Heart right ventricle (tissue), 16 donors: ENCODE data around the gene PXDN. TPM values are rescaled to one million over a fixed set of nuclear protein-coding genes. Genes with fewer than 3 reads are reported as not detected.
A peak's percentile ranks its signal among the peaks of the same experiment; 100 is the strongest.
"Not testable (repeated sequence)": the region's sequence is repeated elsewhere in the genome, so short reads cannot be mapped to it uniquely, and the experiment has no call there.

Source experiments
- ATAC-seq, 8 donors: fragments of 200-7000 bp; cut with Tn5 transposase; one replicate each; pipeline ENCODE4 v1.9.1; 2020; ENCODE audit warnings: mild to moderate bottlenecking in 8 of 8, moderate library complexity in 8 of 8, moderate number of reproducible peaks in 1 of 8
- DNase-seq, 2 donors: peaks; one replicate each; pipeline ENCODE4 v3.0.0-alpha.2; 2020
- H3K27ac ChIP-seq, 10 donors: fragments of 200-600 bp; sonication (generic) in 2 of 10; one replicate each; pipeline versions ENCODE4 v1.5.0 to v1.8.0; 2020 to 2022; ENCODE audit warnings: mild to moderate bottlenecking in 3 of 10
- H3K27me3 ChIP-seq, 7 donors: fragments of 200-600 bp; one replicate each; pipeline ENCODE4 v1.8.0; 2021 to 2022; ENCODE audit warnings: mild to moderate bottlenecking in 2 of 7
- H3K36me3 ChIP-seq, 9 donors: fragments of 200-600 bp; sonication (generic) in 1 of 9; one replicate each; pipeline versions ENCODE4 v1.5.0 to v1.8.0; 2020 to 2022; ENCODE audit warnings: mild to moderate bottlenecking in 2 of 9
- H3K4me1 ChIP-seq, 9 donors: fragments of 200-600 bp; sonication (generic) in 1 of 9; one replicate each; pipeline versions ENCODE4 v1.5.0 to v1.8.0; 2020 to 2022; ENCODE audit warnings: mild to moderate bottlenecking in 4 of 9
- H3K4me3 ChIP-seq, 10 donors: fragments of 200-600 bp; sonication (generic) in 2 of 10; one replicate each; pipeline versions ENCODE4 v1.5.0 to v1.8.0; 2020 to 2022; ENCODE audit warnings: mild to moderate bottlenecking in 7 of 10, moderate library complexity in 2 of 10
- H3K9me3 ChIP-seq, 11 donors: fragments of 200-600 bp in 10 of 11; sonication (generic) in 2 of 11; one replicate each; pipeline versions ENCODE4 v1.5.0 to v1.8.0; 2013 to 2022; ENCODE audit warnings: mild to moderate bottlenecking in 2 of 11, control low read depth in 1 of 11, moderate library complexity in 1 of 11
- CTCF ChIP-seq, 9 donors: fragments of 200-600 bp; sonication (generic) in 2 of 9; IDR thresholded peaks; one replicate each; pipeline versions ENCODE4 v1.5.0 to v1.8.0; 2021 to 2022; ENCODE audit warnings: antibody characterized with exemption in 9 of 9, mild to moderate bottlenecking in 5 of 9, moderate library complexity in 1 of 9
- WGBS, 2 donors: extraction: QIAGEN DNeasy Blood & Tissue Kit; methylation state at CpG; one replicate each; pipeline ENCODE4 v1.1.7; 2013; ENCODE audit warnings: inconsistent platforms in 1 of 2; 5-methylcytosine and 5-hydroxymethylcytosine counted together
- intact Hi-C, 10 donors: fragments of 100-400 bp; cut with DNase I; formaldehyde crosslinking; loops; one replicate each; pipeline versions ENCODE4 v1.11.1 to v1.14.2; 2022
- polyA plus RNA-seq, 2 donors: library from polyadenylated mRNA; stranded (reverse); fragments of 200-250 nt; gene quantifications; one replicate each; pipeline ENCODE4 v1.2.3, GENCODE V29; 2013
- total RNA-seq, 10 donors: library from RNA; stranded (reverse); fragmentation: NEBNext Ultra II Directional in 3 of 10; extraction: Animal tissue kit (Norgen Biotek cat#: 25700) in 3 of 10; gene quantifications; one replicate each; pipeline versions ENCODE4 v1.2.1 to v1.2.4, GENCODE V29; 2021 to 2023
- donor health status: Arrhythmogenic right ventricular cardiomyopathy.
- donor health status: ischemic (EF 13 %, LVEDD 7.1; RV severe dilation, severe dysfunction).
- donor health status: healthy with polysubstance abuse.
- donor health status: DM: no; HTN: yes; CAD: no.
- donor health status: DM: no; HTN: no; CAD: no.
- donor health status: ischemic (EF 25% LVEDD 6.9; RV normal size, moderate dysfunction).
- donor health status: ischemic (EF 25% LVEDD 5.7; RV mildly dilated, moderate dysfunction).
- donor health status: healthy.
- donor health status: DM: yes; HTN: yes; CAD: no.
- donor health status: Ischemic cardiomyopathy.
- donor health status: ischemic (EF 35%, LVEDD 5.7; RV mildly dilated, moderate dysfunction).
- donor health status: nonischemic (EF 11% LVEDD 7.7; RV severe dilation, severe dysfunction).
- donor health status: DM: yes; HTN: yes; CAD: no.
- donor health status: PGD.
- donor health status: ischemic (EF 29% LVEDD 5.4; RV normal size, mild dysfunction).
- donor health status: nonischemic (EF 23%, LVEDD 6.1; RV moderate dilation, normal function).

PXDN gene
- total and polyA plus RNA-seq, 12 donors: 7.8 to 65.0 (median 18.9) TPM

DNA sequence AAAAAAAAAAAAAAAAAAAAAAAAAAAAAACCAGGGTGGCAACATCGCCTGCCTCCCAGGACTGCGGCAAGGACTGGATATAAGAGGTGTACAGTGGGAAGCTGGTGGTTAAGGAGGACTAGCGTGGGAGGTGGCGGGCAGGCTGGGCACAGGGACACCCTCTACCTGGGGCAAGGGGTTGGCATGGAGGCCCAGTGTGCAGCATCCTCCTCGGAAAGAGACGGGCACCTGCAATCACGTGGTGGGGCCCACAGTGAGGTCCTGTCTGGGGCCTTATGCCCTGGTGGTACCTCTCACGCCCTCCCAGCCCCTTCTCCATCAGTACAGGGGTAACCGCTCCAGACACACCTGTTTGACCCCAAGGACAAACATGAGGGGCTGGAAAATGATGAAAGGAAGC, 27.9 kb downstream of the PXDN start:
- Histone ChIP-seq H3K4me1 (peaks cover 16 to 89% (median 75%) of the 10 kb centered on the region in 9 donors), H3K27ac (peak overlapping the region in 9 of 10 donors; percentile 43 to 82 (median 75)), H3K27me3 (no peaks in the 10 kb centered on the region), H3K4me3 (no peak overlapping the region), H3K9me3 (no peaks in the 10 kb centered on the region), H3K36me3 (no peaks in the 10 kb centered on the region)
- no peak for TF ChIP-seq CTCF (IDR thresholded peaks at IDR 0.05)
- ATAC-seq (no peak), DNase-seq (no peak)
- intact Hi-C loops: loop anchor here in 1 of 10 donors (2.0 kb wide), 1 partner anchor 26 kb away; no protein-coding TSS in a partner anchor
- WGBS, 2 donors: 89 to 95% methylated on average over 9 of the region's 9 CpGs

DNA sequence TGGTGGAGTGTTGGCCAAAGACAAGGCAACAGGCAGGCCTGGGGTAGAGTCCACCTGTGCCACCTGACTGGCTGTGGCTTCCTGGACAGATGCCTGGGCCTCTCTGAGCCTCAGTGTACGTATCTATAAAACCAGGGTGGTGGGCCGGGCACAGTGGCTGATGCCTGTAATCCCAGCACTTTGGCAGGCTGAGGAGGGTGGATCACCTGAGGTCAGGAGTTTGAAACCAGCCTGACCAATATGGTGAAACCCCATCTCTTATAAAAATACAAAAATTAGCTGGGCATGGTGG, 28.4 kb downstream of the PXDN start:
- 91 to 98% methylated on average over 2 of the region's 2 CpGs for WGBS, 2 donors
- intact Hi-C loops: loop anchor here in 1 of 10 donors (2.0 kb wide), 1 partner anchor 27 kb away; no protein-coding TSS in a partner anchor
- not testable (repeated sequence) for H3K27me3 ChIP-seq, H3K4me3 ChIP-seq, H3K36me3 ChIP-seq, H3K9me3 ChIP-seq, DNase-seq, ATAC-seq
- peak overlapping the region in 9 of 10 donors; percentile 43 to 82 (median 74) for H3K27ac ChIP-seq
- peaks cover 16 to 84% (median 70%) of the 10 kb centered on the region in 9 donors for H3K4me1 ChIP-seq

DNA sequence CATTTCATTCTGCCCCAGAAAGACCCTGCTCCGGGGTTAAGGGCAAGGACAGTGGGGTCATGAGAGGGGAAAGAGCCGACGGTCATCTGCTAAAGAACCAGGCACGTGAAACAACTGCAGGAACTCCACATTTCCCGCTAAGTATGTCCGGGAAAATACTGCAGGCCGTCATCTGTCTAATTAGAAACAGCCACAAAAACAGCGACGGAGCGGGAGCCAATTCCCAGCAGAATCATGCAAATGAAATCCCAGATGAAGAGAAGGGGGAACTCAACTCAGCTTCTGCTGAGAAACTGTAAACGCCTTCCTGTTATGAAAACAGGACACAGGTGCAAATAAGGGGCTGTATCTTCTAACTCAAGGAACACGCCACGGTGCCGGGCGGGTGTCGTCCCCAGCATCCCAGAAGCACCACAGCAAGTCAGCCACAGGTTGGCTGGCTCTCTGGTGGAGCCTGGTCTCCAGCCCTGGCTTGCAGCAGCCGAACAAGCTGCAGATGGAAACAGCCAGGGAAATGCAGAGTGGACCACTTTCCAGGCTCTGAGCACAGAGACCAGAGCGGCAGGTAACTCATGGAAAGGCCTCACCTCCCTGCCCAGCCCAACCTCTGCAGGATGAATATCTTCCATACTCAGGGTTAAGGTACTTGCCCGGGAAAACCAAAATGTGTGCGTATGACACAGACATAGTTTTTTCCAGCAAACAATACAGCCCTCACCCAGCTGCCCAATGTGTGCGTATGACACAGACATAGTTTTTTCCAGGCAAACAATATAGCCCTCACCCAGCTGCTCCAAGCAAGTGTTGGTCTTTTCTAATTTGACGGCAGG, 28.9 kb downstream of the PXDN start:
- Histone ChIP-seq H3K4me1 (peaks cover 16 to 79% (median 65%) of the 10 kb centered on the region in 9 donors), H3K27me3 (no peaks in the 10 kb centered on the region), H3K36me3 (no peaks in the 10 kb centered on the region), H3K27ac (peak overlapping the region in 9 of 10 donors; percentile 43 to 82 (median 74)), H3K9me3 (no peaks in the 10 kb centered on the region), H3K4me3 (no peak overlapping the region)
- DNase-seq (peak; percentile 27 to 56), ATAC-seq (peak in 6 of 8 donors; percentile 22 to 54 (median 32))
- whole genome bisulfite sequencing, 2 donors: 36 to 58% methylated on average over 22 of the region's 22 CpGs
- no peak for TF ChIP-seq CTCF (IDR thresholded peaks at IDR 0.05)
- intact Hi-C loops: loop anchor here in 1 of 10 donors (2.0 kb wide), 1 partner anchor 27 kb away; no protein-coding TSS in a partner anchor

- 65 to 72% methylated on average over 17 of the region's 17 CpGs for WGBS, 2 donors
- Histone ChIP-seq H3K9me3 (no peaks in the 10 kb centered on the region), H3K4me1 (peaks cover 18 to 84% (median 65%) of the 10 kb centered on the region in 9 donors), H3K36me3 (no peaks in the 10 kb centered on the region), H3K27me3 (no peaks in the 10 kb centered on the region), H3K4me3 (no peak overlapping the region), H3K27ac (peak overlapping the region in 9 of 10 donors; percentile 43 to 82 (median 74))
- intact Hi-C loops: no loop called here
- ATAC-seq (no peak), DNase-seq (no peak)
- TF ChIP-seq CTCF (IDR thresholded peaks at IDR 0.05): no peak
Observed at GRCh38 chr2:1714291-1715064, 29.8 kb downstream of the PXDN start.
